ENCODE measurements around the gene GPC5.

GPC5 gene

GRCh38 chr13:91571681-91572080, 173.3 kb downstream of the GPC5 start:
- DNase-seq (ENCODE audit: low read depth, low spot score), result no peak
- in situ Hi-C loops (cut with HindIII; ENCODE audit: low sequenced_read_pairs), result no loop called here
- no peak overlapping the region for H3K4me3 ChIP-seq (ENCODE audit: low read depth, low read length)
- TF ChIP-seq CTCF (IDR thresholded peaks at IDR 0.05; ENCODE audit: low read depth, low read length), result no peak

- no peak for TF ChIP-seq CTCF (IDR thresholded peaks at IDR 0.05; ENCODE audit: low read depth, low read length)
- H3K4me3 ChIP-seq (ENCODE audit: low read depth, low read length), result no peak overlapping the region
- DNase-seq (ENCODE audit: low read depth, low spot score), result peak; percentile 32
- in situ Hi-C loops (cut with HindIII; ENCODE audit: low sequenced_read_pairs), result no loop called here
Measured at GRCh38 chr13:91572439-91572838, 174.0 kb downstream of the GPC5 start.

GRCh38 chr13:91572944-91573598, 174.7 kb downstream of the GPC5 start:
- DNase-seq (ENCODE audit: low read depth, low spot score), result peak; percentile 25
- H3K4me3 ChIP-seq (ENCODE audit: low read depth, low read length), result no peak overlapping the region
- in situ Hi-C loops (cut with HindIII; ENCODE audit: low sequenced_read_pairs), result no loop called here
- TF ChIP-seq CTCF (IDR thresholded peaks at IDR 0.05; ENCODE audit: low read depth, low read length), result no peak

- H3K4me3 ChIP-seq (ENCODE audit: low read depth, low read length), result no peak overlapping the region
- TF ChIP-seq CTCF (IDR thresholded peaks at IDR 0.05; ENCODE audit: low read depth, low read length), result no peak
- in situ Hi-C loops (cut with HindIII; ENCODE audit: low sequenced_read_pairs), result no loop called here
- DNase-seq (ENCODE audit: low read depth, low spot score), result peak; percentile 53
Measured at GRCh38 chr13:91574766-91575165, 176.3 kb downstream of the GPC5 start.

- in situ Hi-C loops (cut with HindIII; ENCODE audit: low sequenced_read_pairs), result no loop called here
- no peak overlapping the region for H3K4me3 ChIP-seq (ENCODE audit: low read depth, low read length)
- DNase-seq (ENCODE audit: low read depth, low spot score), result no peak
Measured at GRCh38 chr13:91576590-91576989, 178.2 kb downstream of the GPC5 start.

GRCh38 chr13:91579320-91579719, 180.9 kb downstream of the GPC5 start:
- DNase-seq (ENCODE audit: low read depth, low spot score), result no peak
- no peak for TF ChIP-seq CTCF (IDR thresholded peaks at IDR 0.05; ENCODE audit: low read depth, low read length)
- in situ Hi-C loops (cut with HindIII; ENCODE audit: low sequenced_read_pairs), result no loop called here
- H3K4me3 ChIP-seq (ENCODE audit: low read depth, low read length), result no peak overlapping the region

More at GRCh38 chr13:91576590-91576989, 178.2 kb downstream of the GPC5 start:
- TF ChIP-seq CTCF (IDR thresholded peaks at IDR 0.05; ENCODE audit: low read depth, low read length), result peak; percentile 14
